ENCODE data around the gene DMD.

DMD gene

GRCh38 chrX:31572360-31572759 lies 1639.0 kb downstream of the DMD start:
- Histone ChIP-seq H3K27me3 (ENCODE audit: control insufficient read depth in 1 of 2, insufficient read depth in 2 of 2, low read length in 2 of 2) (no peaks in the 10 kb centered on the region), H3K9me3 (ENCODE audit: control insufficient read depth in 2 of 2, low read length in 2 of 2) (no peaks in the 10 kb centered on the region), H3K27ac (ENCODE audit: low read length) (no peak overlapping the region), H3K9ac (ENCODE audit: low read length in 2 of 2) (no peak overlapping the region), H3K36me3 (ENCODE audit: control insufficient read depth in 2 of 2, insufficient read depth in 2 of 2, low read length in 2 of 2) (no peaks in the 10 kb centered on the region), H3K4me3 (ENCODE audit: low read length in 2 of 2) (no peak overlapping the region), H3K4me1 (ENCODE audit: control insufficient read depth, insufficient read depth, low read length) (no peaks in the 10 kb centered on the region)

DNA sequence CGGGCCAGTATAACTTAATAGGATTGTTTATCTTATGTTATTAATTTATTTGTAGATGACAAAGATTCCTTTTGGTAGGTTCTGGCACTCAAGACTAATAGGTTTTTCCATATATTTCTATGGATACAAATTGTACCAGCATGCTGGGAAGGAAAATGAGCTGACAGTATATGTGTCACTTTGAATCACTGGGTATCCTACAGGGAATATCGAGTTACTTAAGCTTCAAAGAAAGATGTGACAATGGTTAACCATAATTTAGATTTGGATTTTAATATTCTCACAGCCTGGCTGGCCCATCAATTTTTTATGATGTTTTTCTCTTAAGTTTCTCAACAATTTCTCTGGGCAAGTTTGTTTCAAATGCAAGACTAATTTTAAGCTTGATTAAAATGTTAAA lies 1640.7 kb downstream of the DMD start:
- Histone ChIP-seq H3K4me3 (ENCODE audit: low read length in 2 of 2) (no peak overlapping the region), H3K9me3 (ENCODE audit: control insufficient read depth in 2 of 2, low read length in 2 of 2) (no peaks in the 10 kb centered on the region), H3K9ac (ENCODE audit: low read length in 2 of 2) (no peak overlapping the region), H3K4me1 (ENCODE audit: control insufficient read depth, insufficient read depth, low read length) (no peaks in the 10 kb centered on the region), H3K27ac (ENCODE audit: low read length) (no peak overlapping the region), H3K27me3 (ENCODE audit: control insufficient read depth in 1 of 2, insufficient read depth in 2 of 2, low read length in 2 of 2) (no peaks in the 10 kb centered on the region), H3K36me3 (ENCODE audit: control insufficient read depth in 2 of 2, insufficient read depth in 2 of 2, low read length in 2 of 2) (no peaks in the 10 kb centered on the region)

GRCh38 chrX:31563792-31564191 lies 1647.6 kb downstream of the DMD start:
- no peaks in the 10 kb centered on the region for H3K27me3 ChIP-seq (ENCODE audit: control insufficient read depth in 1 of 2, insufficient read depth in 2 of 2, low read length in 2 of 2)
- no peak overlapping the region for H3K9ac ChIP-seq (ENCODE audit: low read length in 2 of 2)
- H3K4me3 ChIP-seq (ENCODE audit: low read length in 2 of 2), result no peak overlapping the region
- no peaks in the 10 kb centered on the region for H3K4me1 ChIP-seq (ENCODE audit: control insufficient read depth, insufficient read depth, low read length)
- no peaks in the 10 kb centered on the region for H3K9me3 ChIP-seq (ENCODE audit: control insufficient read depth in 2 of 2, low read length in 2 of 2)
- H3K27ac ChIP-seq (ENCODE audit: low read length), result no peak overlapping the region
- H3K36me3 ChIP-seq (ENCODE audit: control insufficient read depth in 2 of 2, insufficient read depth in 2 of 2, low read length in 2 of 2), result no peaks in the 10 kb centered on the region

GRCh38 chrX:31555506-31555905 lies 1655.8 kb downstream of the DMD start:
- Histone ChIP-seq H3K9me3 (ENCODE audit: control insufficient read depth in 2 of 2, low read length in 2 of 2) (no peaks in the 10 kb centered on the region), H3K4me3 (ENCODE audit: low read length in 2 of 2) (no peak overlapping the region), H3K27ac (ENCODE audit: low read length) (no peak overlapping the region), H3K4me1 (ENCODE audit: control insufficient read depth, insufficient read depth, low read length) (no peaks in the 10 kb centered on the region), H3K27me3 (ENCODE audit: control insufficient read depth in 1 of 2, insufficient read depth in 2 of 2, low read length in 2 of 2) (no peaks in the 10 kb centered on the region), H3K36me3 (ENCODE audit: control insufficient read depth in 2 of 2, insufficient read depth in 2 of 2, low read length in 2 of 2) (no peaks in the 10 kb centered on the region), H3K9ac (ENCODE audit: low read length in 2 of 2) (no peak overlapping the region)

DNA sequence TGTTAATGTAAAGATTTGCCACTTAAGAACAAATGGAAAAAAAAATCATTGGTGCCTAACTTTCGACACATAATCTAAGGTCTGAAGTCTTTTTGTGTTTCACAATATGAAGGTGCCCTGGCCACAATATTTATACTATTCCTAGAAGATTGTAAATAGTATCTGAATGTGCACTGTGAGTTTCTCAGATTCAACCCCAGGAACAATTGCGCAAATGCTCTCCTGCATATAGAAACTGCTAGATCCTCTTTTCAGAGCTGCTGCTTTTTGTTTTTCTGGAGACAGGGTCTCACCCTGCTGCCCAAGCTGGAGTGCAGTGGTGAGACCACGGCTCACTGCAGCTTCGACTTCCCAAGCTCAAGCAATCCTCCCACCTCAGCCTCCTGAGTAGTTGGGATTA lies 1659.4 kb downstream of the DMD start:
- no peak overlapping the region for H3K4me3 ChIP-seq (ENCODE audit: low read length in 2 of 2)
- no peaks in the 10 kb centered on the region for H3K9me3 ChIP-seq (ENCODE audit: control insufficient read depth in 2 of 2, low read length in 2 of 2)
- no peak overlapping the region for H3K9ac ChIP-seq (ENCODE audit: low read length in 2 of 2)
- no peaks in the 10 kb centered on the region for H3K4me1 ChIP-seq (ENCODE audit: control insufficient read depth, insufficient read depth, low read length)
- no peaks in the 10 kb centered on the region for H3K36me3 ChIP-seq (ENCODE audit: control insufficient read depth in 2 of 2, insufficient read depth in 2 of 2, low read length in 2 of 2)
- H3K27me3 ChIP-seq (ENCODE audit: control insufficient read depth in 1 of 2, insufficient read depth in 2 of 2, low read length in 2 of 2), result no peaks in the 10 kb centered on the region
- H3K27ac ChIP-seq (ENCODE audit: low read length), result no peak overlapping the region

DNA sequence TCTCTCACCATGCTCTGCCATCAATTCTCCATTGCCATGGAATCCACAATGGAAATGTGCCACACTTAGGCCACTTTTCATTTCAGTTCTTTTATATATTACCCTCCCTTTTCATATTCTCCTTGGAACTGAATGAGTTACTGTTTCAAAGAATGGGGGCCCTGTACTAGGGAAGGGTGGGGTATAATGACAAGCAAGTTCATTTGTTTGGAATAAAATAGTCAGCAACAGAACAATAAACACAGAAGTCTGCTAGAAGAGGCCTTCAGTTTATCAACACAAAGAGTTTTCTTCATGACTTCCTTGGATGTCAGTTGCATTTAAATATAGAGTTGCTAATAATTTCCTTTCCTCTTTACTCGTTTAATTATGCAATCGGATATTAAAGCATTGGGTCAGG lies 1661.2 kb downstream of the DMD start:
- Histone ChIP-seq H3K9me3 (ENCODE audit: control insufficient read depth in 2 of 2, low read length in 2 of 2) (no peaks in the 10 kb centered on the region), H3K4me3 (ENCODE audit: low read length in 2 of 2) (no peak overlapping the region), H3K27ac (ENCODE audit: low read length) (no peak overlapping the region), H3K4me1 (ENCODE audit: control insufficient read depth, insufficient read depth, low read length) (no peaks in the 10 kb centered on the region), H3K27me3 (ENCODE audit: control insufficient read depth in 1 of 2, insufficient read depth in 2 of 2, low read length in 2 of 2) (no peaks in the 10 kb centered on the region), H3K9ac (ENCODE audit: low read length in 2 of 2) (no peak overlapping the region), H3K36me3 (ENCODE audit: control insufficient read depth in 2 of 2, insufficient read depth in 2 of 2, low read length in 2 of 2) (no peaks in the 10 kb centered on the region)

DNA sequence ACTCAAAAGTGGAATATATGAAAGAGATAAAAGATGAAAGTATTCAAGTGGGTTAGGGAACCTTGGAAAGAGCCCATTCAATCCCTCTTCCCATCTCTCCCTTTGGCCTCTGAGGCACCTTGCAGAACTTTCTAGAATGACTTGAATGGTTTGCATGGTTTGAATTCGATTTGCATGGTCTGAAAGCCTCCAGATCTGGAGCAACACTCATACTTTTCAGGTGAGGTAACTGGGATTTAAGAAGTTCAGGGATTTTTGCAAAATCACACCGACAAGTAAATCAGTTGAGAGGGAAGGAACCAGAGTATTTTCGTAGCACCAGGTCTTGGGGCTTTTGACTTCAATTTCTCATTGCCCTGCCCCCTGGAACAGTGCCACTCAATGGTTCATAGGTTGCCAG lies 1663.5 kb downstream of the DMD start:
- Histone ChIP-seq H3K27ac (ENCODE audit: low read length) (no peak overlapping the region), H3K36me3 (ENCODE audit: control insufficient read depth in 2 of 2, insufficient read depth in 2 of 2, low read length in 2 of 2) (no peaks in the 10 kb centered on the region), H3K9ac (ENCODE audit: low read length in 2 of 2) (no peak overlapping the region), H3K9me3 (ENCODE audit: control insufficient read depth in 2 of 2, low read length in 2 of 2) (no peaks in the 10 kb centered on the region), H3K4me1 (ENCODE audit: control insufficient read depth, insufficient read depth, low read length) (no peaks in the 10 kb centered on the region), H3K4me3 (ENCODE audit: low read length in 2 of 2) (no peak overlapping the region), H3K27me3 (ENCODE audit: control insufficient read depth in 1 of 2, insufficient read depth in 2 of 2, low read length in 2 of 2) (no peaks in the 10 kb centered on the region)

DNA sequence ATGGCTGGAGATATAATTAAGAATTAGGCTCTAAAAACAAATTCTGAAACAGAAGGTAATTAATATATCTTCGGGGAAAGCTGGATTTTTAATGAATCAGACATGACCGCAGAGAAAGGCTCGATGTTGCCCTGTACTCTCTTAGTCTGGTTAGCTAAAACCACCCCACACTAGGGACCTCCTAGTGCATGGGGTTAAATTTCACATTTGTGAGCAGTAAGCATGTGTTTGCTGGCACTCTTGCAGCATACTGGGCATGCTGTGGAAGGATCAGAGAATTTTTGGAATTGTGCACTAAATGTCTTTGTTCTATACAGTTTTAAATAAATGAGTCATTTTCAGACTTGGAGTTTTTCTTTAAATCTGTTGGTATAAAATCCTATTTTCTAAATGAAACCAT lies 1663.9 kb downstream of the DMD start:
- no peaks in the 10 kb centered on the region for H3K4me1 ChIP-seq (ENCODE audit: control insufficient read depth, insufficient read depth, low read length)
- no peaks in the 10 kb centered on the region for H3K9me3 ChIP-seq (ENCODE audit: control insufficient read depth in 2 of 2, low read length in 2 of 2)
- no peak overlapping the region for H3K9ac ChIP-seq (ENCODE audit: low read length in 2 of 2)
- no peaks in the 10 kb centered on the region for H3K27me3 ChIP-seq (ENCODE audit: control insufficient read depth in 1 of 2, insufficient read depth in 2 of 2, low read length in 2 of 2)
- H3K27ac ChIP-seq (ENCODE audit: low read length), result no peak overlapping the region
- H3K36me3 ChIP-seq (ENCODE audit: control insufficient read depth in 2 of 2, insufficient read depth in 2 of 2, low read length in 2 of 2), result no peaks in the 10 kb centered on the region
- no peak overlapping the region for H3K4me3 ChIP-seq (ENCODE audit: low read length in 2 of 2)

DNA sequence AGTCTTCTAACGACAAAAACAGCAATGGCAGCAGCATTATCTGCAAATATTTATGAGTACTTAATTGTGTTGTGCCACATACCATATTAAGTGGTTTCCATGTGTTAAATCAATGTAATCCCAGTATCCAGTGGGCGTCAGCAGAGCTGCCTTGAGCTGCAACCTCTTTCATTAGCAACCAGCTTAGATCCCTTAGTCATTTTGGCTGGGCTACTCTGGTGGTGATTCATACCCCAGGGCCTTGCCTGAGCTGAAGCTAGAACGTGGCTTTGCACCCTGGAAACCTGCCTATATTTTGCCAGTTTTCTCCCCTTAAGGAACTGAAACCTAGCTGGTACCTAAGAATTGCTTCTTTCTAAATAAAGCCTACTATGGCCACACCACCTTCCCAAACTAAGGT lies 1665.2 kb downstream of the DMD start:
- H3K36me3 ChIP-seq (ENCODE audit: control insufficient read depth in 2 of 2, insufficient read depth in 2 of 2, low read length in 2 of 2), result no peaks in the 10 kb centered on the region
- no peaks in the 10 kb centered on the region for H3K4me1 ChIP-seq (ENCODE audit: control insufficient read depth, insufficient read depth, low read length)
- H3K9ac ChIP-seq (ENCODE audit: low read length in 2 of 2), result no peak overlapping the region
- H3K9me3 ChIP-seq (ENCODE audit: control insufficient read depth in 2 of 2, low read length in 2 of 2), result no peaks in the 10 kb centered on the region
- no peak overlapping the region for H3K27ac ChIP-seq (ENCODE audit: low read length)
- no peak overlapping the region for H3K4me3 ChIP-seq (ENCODE audit: low read length in 2 of 2)
- no peaks in the 10 kb centered on the region for H3K27me3 ChIP-seq (ENCODE audit: control insufficient read depth in 1 of 2, insufficient read depth in 2 of 2, low read length in 2 of 2)

DNA sequence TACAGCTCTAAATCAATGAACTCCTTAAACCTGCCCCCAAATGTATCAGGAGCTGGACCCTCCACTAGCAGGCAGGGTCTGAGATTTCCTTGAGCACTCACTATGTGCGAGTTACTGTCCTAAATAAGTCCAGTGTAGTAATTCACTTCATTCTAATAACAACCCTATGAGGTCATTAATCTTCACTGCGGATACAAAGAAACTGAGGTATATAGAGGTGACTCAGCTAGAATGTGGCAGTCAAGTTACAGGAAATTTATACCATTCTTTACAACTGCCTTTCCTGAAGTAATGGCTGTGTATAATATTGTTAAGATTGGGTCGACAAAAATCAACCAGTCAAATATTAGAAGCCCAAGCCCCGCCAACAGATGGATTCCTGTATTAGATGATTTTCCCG lies 1665.6 kb downstream of the DMD start:
- Histone ChIP-seq H3K4me3 (ENCODE audit: low read length in 2 of 2) (no peak overlapping the region), H3K27ac (ENCODE audit: low read length) (no peak overlapping the region), H3K9me3 (ENCODE audit: control insufficient read depth in 2 of 2, low read length in 2 of 2) (no peaks in the 10 kb centered on the region)

DNA sequence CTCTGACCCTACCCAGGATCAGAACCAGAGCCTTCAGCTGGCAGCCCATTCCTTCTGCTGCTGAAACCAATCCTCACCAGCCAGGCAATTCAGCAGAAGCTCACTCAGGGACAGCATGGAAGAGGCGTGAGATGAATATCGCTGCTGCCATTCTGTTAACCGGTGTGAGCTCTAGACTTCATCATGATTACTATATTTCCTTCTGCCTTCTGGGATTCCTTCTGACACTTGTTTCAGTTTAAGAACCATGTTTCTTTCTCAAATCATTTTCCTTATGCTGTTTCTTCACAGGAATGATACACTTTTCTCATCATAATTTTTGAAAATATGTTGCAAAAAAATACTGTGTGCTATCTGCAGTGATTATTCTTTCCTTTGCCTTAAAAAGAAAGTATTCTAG lies 1666.2 kb downstream of the DMD start:
- H3K36me3 ChIP-seq (ENCODE audit: control insufficient read depth in 2 of 2, insufficient read depth in 2 of 2, low read length in 2 of 2), result no peaks in the 10 kb centered on the region
- H3K27me3 ChIP-seq (ENCODE audit: control insufficient read depth in 1 of 2, insufficient read depth in 2 of 2, low read length in 2 of 2), result no peaks in the 10 kb centered on the region
- no peak overlapping the region for H3K27ac ChIP-seq (ENCODE audit: low read length)
- no peaks in the 10 kb centered on the region for H3K4me1 ChIP-seq (ENCODE audit: control insufficient read depth, insufficient read depth, low read length)
- no peak overlapping the region for H3K4me3 ChIP-seq (ENCODE audit: low read length in 2 of 2)
- H3K9me3 ChIP-seq (ENCODE audit: control insufficient read depth in 2 of 2, low read length in 2 of 2), result no peaks in the 10 kb centered on the region
- H3K9ac ChIP-seq (ENCODE audit: low read length in 2 of 2), result no peak overlapping the region

More for the DNA sequence above, 1665.6 kb downstream of the DMD start:
- Histone ChIP-seq H3K27me3 (ENCODE audit: control insufficient read depth in 1 of 2, insufficient read depth in 2 of 2, low read length in 2 of 2) (no peaks in the 10 kb centered on the region), H3K4me1 (ENCODE audit: control insufficient read depth, insufficient read depth, low read length) (no peaks in the 10 kb centered on the region), H3K36me3 (ENCODE audit: control insufficient read depth in 2 of 2, insufficient read depth in 2 of 2, low read length in 2 of 2) (no peaks in the 10 kb centered on the region), H3K9ac (ENCODE audit: low read length in 2 of 2) (no peak overlapping the region)

DNA sequence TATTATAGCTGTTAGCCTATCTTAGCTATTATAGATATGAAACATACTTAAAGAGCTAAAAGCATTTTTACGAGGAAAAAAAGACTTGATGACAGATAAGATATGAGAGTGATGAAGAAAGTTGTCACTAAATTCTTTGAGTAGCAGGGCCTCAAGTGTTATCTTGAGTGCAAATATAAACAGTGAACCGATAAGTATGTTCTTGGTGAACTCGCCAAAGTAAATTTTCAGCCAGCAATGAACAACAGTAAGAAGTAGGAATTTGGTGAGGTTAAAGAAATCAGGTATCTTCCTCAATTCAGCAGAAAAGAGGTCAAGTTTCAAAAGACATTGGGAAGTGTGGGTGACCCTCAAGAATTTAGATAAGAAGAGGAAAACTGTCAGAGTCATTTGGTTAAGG lies 1667.7 kb downstream of the DMD start:
- no peak overlapping the region for H3K9ac ChIP-seq (ENCODE audit: low read length in 2 of 2)
- H3K27me3 ChIP-seq (ENCODE audit: control insufficient read depth in 1 of 2, insufficient read depth in 2 of 2, low read length in 2 of 2), result no peaks in the 10 kb centered on the region
- H3K27ac ChIP-seq (ENCODE audit: low read length), result no peak overlapping the region
- no peak overlapping the region for H3K4me3 ChIP-seq (ENCODE audit: low read length in 2 of 2)
- H3K4me1 ChIP-seq (ENCODE audit: control insufficient read depth, insufficient read depth, low read length), result no peaks in the 10 kb centered on the region
- H3K36me3 ChIP-seq (ENCODE audit: control insufficient read depth in 2 of 2, insufficient read depth in 2 of 2, low read length in 2 of 2), result no peaks in the 10 kb centered on the region
- H3K9me3 ChIP-seq (ENCODE audit: control insufficient read depth in 2 of 2, low read length in 2 of 2), result no peaks in the 10 kb centered on the region

Measured in stomach smooth muscle (tissue), 2 donors.